Transverse colon (tissue), 4 donors: ENCODE data around the gene DEPDC4.

Experiments
- CTCF ChIP-seq, 5 experiments: fragments of 200-600 bp in 3 of 5; fragments of 450-650 bp in 2 of 5; sonication (generic) in 3 of 5; IDR thresholded peaks; 1 replicate in 2 of 5; 2 replicates in 3 of 5; pipeline ENCODE4 v1.5.1; 2016 to 2017; ENCODE audit warnings: antibody characterized with exemption in 5 of 5, inconsistent platforms in 3 of 5, mild to moderate bottlenecking in 2 of 5, moderate library complexity in 1 of 5
- EP300 ChIP-seq: sonication (generic); formaldehyde crosslinking; IDR thresholded peaks from one replicate; pipeline ENCODE4 v1.6.1; 2017; ENCODE audit warnings: antibody characterized with exemption, low read depth
- POLR2A ChIP-seq: fragments of 450-650 bp; IDR thresholded peaks from one replicate; pipeline ENCODE4 v1.6.1; 2016; ENCODE audit warnings: antibody characterized with exemption, mild to moderate bottlenecking, moderate library complexity
- POLR2AphosphoS5 ChIP-seq, 3 donors: sonication (generic); formaldehyde crosslinking; IDR thresholded peaks; one replicate each; pipeline ENCODE4 v1.6.1; 2016; ENCODE audit warnings: antibody characterized with exemption in 3 of 3

DNA sequence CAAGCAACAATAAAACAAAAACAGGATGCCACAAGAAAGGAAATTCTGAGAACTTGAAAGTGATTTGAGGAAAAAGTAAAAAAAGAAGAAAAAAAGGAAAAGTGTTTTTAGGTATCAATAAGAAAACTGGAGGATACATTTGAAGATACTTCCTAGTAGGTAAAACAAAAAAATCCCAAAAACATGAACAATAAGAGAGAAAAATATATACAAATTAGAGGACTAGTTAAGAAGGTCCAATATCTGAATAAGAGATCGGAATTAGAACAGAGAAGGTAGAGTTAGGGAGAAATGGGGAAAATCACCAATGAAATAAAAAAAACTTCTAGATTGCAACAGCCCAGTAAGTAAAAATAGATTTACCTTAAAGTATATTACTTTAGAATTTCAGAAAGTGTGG, 8.8 kb downstream of the DEPDC4 start:
- TF ChIP-seq CTCF (IDR thresholded peaks at IDR 0.05) (no peak), POLR2AphosphoS5 (IDR thresholded peaks at IDR 0.05) (no peak), POLR2A (no peak), EP300 (no peak)
